Erythroblast (primary cell): ENCODE data around the gene ZIC2.
"Not testable (repeated sequence)": the region's sequence is repeated elsewhere in the genome, so short reads cannot be mapped to it uniquely, and the experiment has no call there.

ENCODE experiments used
- GATA1 ChIP-seq: IDR thresholded peaks from 2 replicates; pipeline ENCODE4 v1.6.1; 2011; ENCODE audit warnings: low read depth, mild to moderate bottlenecking, control low read depth, low read length, moderate library complexity
- POLR2A ChIP-seq: IDR thresholded peaks from 2 replicates; pipeline ENCODE4 v1.6.1; 2011; ENCODE audit warnings: mild to moderate bottlenecking, low read length

DNA sequence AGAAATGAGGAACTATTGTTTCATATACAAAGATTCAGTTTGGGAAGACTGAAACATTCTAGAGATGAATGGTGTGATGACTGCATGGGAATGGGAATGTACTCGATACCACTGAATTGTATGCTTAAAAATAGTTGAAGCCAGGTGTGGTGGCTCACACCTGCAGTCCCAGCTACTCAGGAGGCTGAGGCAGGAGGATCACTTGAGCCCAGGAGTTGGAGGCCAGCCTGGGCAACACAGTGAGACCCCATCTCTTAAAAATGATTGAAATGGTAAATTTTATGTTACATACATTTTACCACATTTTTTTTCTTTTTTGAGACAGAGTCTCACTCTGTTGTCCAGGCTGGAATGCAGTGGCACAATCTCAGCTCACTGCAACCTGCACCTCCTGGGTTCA is 29.9 kb upstream of the ZIC2 start:
- TF ChIP-seq POLR2A, GATA1: not testable (repeated sequence)
